H1 (cell line): ENCODE data around the gene DHRS3. TPM values are rescaled to one million over a fixed set of nuclear protein-coding genes. Genes with fewer than 3 reads are reported as not detected.

Experiments used
- CTCF ChIA-PET: fragments of 300-600 bp; sonication (Branson Sonifier 250); formaldehyde crosslinking; loops from one replicate; lab custom pipeline; 2021; ENCODE audit not compliant: partially characterized antibody; lab: Charles Lee
- POLR2A ChIA-PET: fragments of 300-600 bp; sonication (Branson Sonifier 250); formaldehyde crosslinking; loops from one replicate; lab custom pipeline; 2021; ENCODE audit warnings: inconsistent platforms; ENCODE audit not compliant: partially characterized antibody; lab: Charles Lee
- DNase-seq, 2 experiments: peaks; one replicate each; pipeline versions ENCODE4 v3.0.0 to v3.0.0-alpha.2; 2010 to 2022; ENCODE audit warnings: low spot score in 2 of 2, low read depth in 1 of 2, mixed read lengths in 1 of 2
- FAIRE-seq: peaks from 2 replicates; lab custom pipeline; 2011; peaks lifted over from hg19 to GRCh38; lab: Jason Lieb, UNC
- H2AFZ ChIP-seq: 2 replicates; pipeline ENCODE4 v1.8.1; 2012; ENCODE audit warnings: low read length, inconsistent platforms
- H2AK5ac ChIP-seq: 2 replicates; pipeline ENCODE4 v1.6.1; 2013; ENCODE audit warnings: low read depth, low read length
- H2BK120ac ChIP-seq: replicated peaks from 2 replicates; pipeline ENCODE3; 2013; ENCODE audit warnings: low read depth, low read length, inconsistent platforms
- H2BK12ac ChIP-seq: 2 replicates; pipeline ENCODE4 v1.6.1; 2013; ENCODE audit warnings: low read depth, low read length
- H2BK15ac ChIP-seq: 2 replicates; pipeline ENCODE4 v1.6.1; 2013; ENCODE audit warnings: low read length
- H2BK20ac ChIP-seq: 2 replicates; pipeline ENCODE4 v1.6.1; 2013; ENCODE audit warnings: low read length
- H2BK5ac ChIP-seq: 2 replicates; pipeline ENCODE4 v1.6.1; 2013; ENCODE audit warnings: low read depth, low read length
- H3K14ac ChIP-seq: 2 replicates; pipeline ENCODE4 v1.6.1; 2013; ENCODE audit warnings: inconsistent platforms; ENCODE audit not compliant: insufficient read length
- H3K18ac ChIP-seq: 2 replicates; pipeline ENCODE4 v1.6.1; 2013; ENCODE audit warnings: low read length; ENCODE audit errors: extremely low read depth
- H3K23ac ChIP-seq: 2 replicates; pipeline ENCODE4 v1.6.1; 2013; ENCODE audit warnings: inconsistent platforms; ENCODE audit not compliant: insufficient read length
- H3K23me2 ChIP-seq: 2 replicates; pipeline ENCODE4 v1.6.1; 2013; ENCODE audit warnings: low read depth, low read length
- H3K27ac ChIP-seq: 2 replicates; pipeline ENCODE4 v1.6.1; 2011; ENCODE audit warnings: low read depth, low read length, inconsistent platforms
- H3K27me3 ChIP-seq, 4 experiments: replicated peaks in 1 of 4; 1 replicate in 1 of 4; 2 replicates in 3 of 4; pipeline versions ENCODE4 v1.6.1 to v1.8.1; 2011 to 2013; ENCODE audit warnings: low read length in 3 of 4, mild to moderate bottlenecking in 3 of 4, inconsistent platforms in 2 of 4, mixed read lengths in 2 of 4, moderate library complexity in 1 of 4; ENCODE audit not compliant: control insufficient read depth in 3 of 4, insufficient read depth in 3 of 4; ENCODE audit errors: extremely low read depth in 1 of 4
- H3K36me3 ChIP-seq, 4 experiments: 2 replicates each; pipeline versions ENCODE4 v1.6.1 to v1.8.1; 2011 to 2013; ENCODE audit warnings: mild to moderate bottlenecking in 4 of 4, low read length in 3 of 4, moderate library complexity in 2 of 4, control low read depth in 1 of 4, inconsistent platforms in 1 of 4; ENCODE audit not compliant: insufficient read depth in 4 of 4, control insufficient read depth in 2 of 4
- H3K4ac ChIP-seq: replicated peaks from 2 replicates; pipeline ENCODE3; 2013; ENCODE audit warnings: low read length, low read depth, mixed read lengths, inconsistent platforms; ENCODE audit not compliant: insufficient read length
- H3K4me1 ChIP-seq, 4 experiments: replicated peaks in 1 of 4; 1 replicate in 1 of 4; 2 replicates in 3 of 4; pipeline versions ENCODE4 v1.6.1 to v1.8.1; 2011 to 2013; ENCODE audit warnings: low read length in 3 of 4, inconsistent platforms in 2 of 4, mixed read lengths in 1 of 4; ENCODE audit not compliant: insufficient read depth in 4 of 4, control insufficient read depth in 3 of 4
- H3K4me2 ChIP-seq, 2 experiments: 2 replicates each; pipeline versions ENCODE4 v1.6.1 to v1.8.1; 2011 to 2013; ENCODE audit warnings: low read depth in 2 of 2, low read length in 2 of 2, control low read depth in 1 of 2, inconsistent platforms in 1 of 2, mild to moderate bottlenecking in 1 of 2; ENCODE audit not compliant: insufficient read depth in 1 of 2
- H3K4me3 ChIP-seq, 4 experiments: fragments of 200-600, 300-600 bp in 1 of 4; sonication (generic), shearing (Covaris generic), sonication (Bioruptor Twin) in 1 of 4; 2 replicates each; pipeline versions ENCODE4 v1.5.1 to v1.8.1; 2011 to 2016; ENCODE audit warnings: low read length in 4 of 4, low read depth in 3 of 4, control low read depth in 2 of 4, inconsistent platforms in 2 of 4, mild to moderate bottlenecking in 2 of 4, mixed read lengths in 1 of 4, moderate library complexity in 1 of 4; ENCODE audit not compliant: insufficient read depth in 2 of 4; ENCODE audit errors: extremely low read depth in 1 of 4
- H3K56ac ChIP-seq: replicated peaks from 2 replicates; pipeline ENCODE3; 2013; ENCODE audit warnings: low read depth, mild to moderate bottlenecking, mixed read lengths, low read length, inconsistent platforms; ENCODE audit not compliant: insufficient read length
- H3K79me1 ChIP-seq: 2 replicates; pipeline ENCODE4 v1.6.1; 2013; ENCODE audit warnings: low read depth, low read length, control low read depth
- H3K79me2 ChIP-seq, 2 experiments: 2 replicates each; pipeline versions ENCODE4 v1.6.1 to v1.8.1; 2012 to 2013; ENCODE audit warnings: low read length in 2 of 2, mild to moderate bottlenecking in 2 of 2, inconsistent platforms in 1 of 2; ENCODE audit not compliant: insufficient read depth in 2 of 2, control insufficient read depth in 1 of 2
- H3K9ac ChIP-seq, 4 experiments: replicated peaks in 1 of 4; 1 replicate in 1 of 4; 2 replicates in 3 of 4; pipeline versions ENCODE4 v1.6.1 to v1.8.1; 2011 to 2013; ENCODE audit warnings: low read depth in 3 of 4, low read length in 3 of 4, control low read depth in 2 of 4, mild to moderate bottlenecking in 2 of 4, moderate library complexity in 2 of 4, inconsistent platforms in 1 of 4; ENCODE audit errors: extremely low read depth in 1 of 4
- H3K9me3 ChIP-seq, 2 experiments: 2 replicates each; pipeline versions ENCODE4 v1.6.1 to v1.8.1; 2012 to 2013; ENCODE audit warnings: mild to moderate bottlenecking in 2 of 2, moderate library complexity in 2 of 2, control low read depth in 1 of 2, inconsistent platforms in 1 of 2, low read depth in 1 of 2, low read length in 1 of 2, mixed read lengths in 1 of 2; ENCODE audit not compliant: insufficient read depth in 2 of 2
- H4K20me1 ChIP-seq, 2 experiments: replicated peaks in 1 of 2; 2 replicates each; pipeline versions ENCODE3 to v1.8.1; 2011 to 2013; ENCODE audit warnings: inconsistent platforms in 2 of 2, low read length in 2 of 2, mild to moderate bottlenecking in 1 of 2; ENCODE audit not compliant: insufficient read depth in 2 of 2, control insufficient read depth in 1 of 2
- H4K5ac ChIP-seq: 2 replicates; pipeline ENCODE4 v1.6.1; 2013; ENCODE audit warnings: low read length, low read depth, mixed read lengths, inconsistent platforms; ENCODE audit not compliant: insufficient read length
- H4K8ac ChIP-seq: 2 replicates; pipeline ENCODE4 v1.8.0; 2013; ENCODE audit warnings: mild to moderate bottlenecking, moderate library complexity, low read length, inconsistent platforms; ENCODE audit not compliant: insufficient read depth; ENCODE audit errors: extremely low read depth
- H4K91ac ChIP-seq: replicated peaks from 2 replicates; pipeline ENCODE3; 2013; ENCODE audit warnings: low read length, mixed read lengths, inconsistent platforms; ENCODE audit not compliant: insufficient read length
- BACH1 ChIP-seq: IDR thresholded peaks from 2 replicates; pipeline ENCODE4 v1.6.1; 2012; ENCODE audit warnings: low read length, improper control_type of control experiment
- CBX8 ChIP-seq: fragments of 300-800, 300-1000 bp; sonication (generic); IDR thresholded peaks from 2 replicates; pipeline ENCODE4 v1.7.1; 2016; ENCODE audit warnings: low read depth, low read length, borderline replicate concordance
- CEBPB ChIP-seq: IDR thresholded peaks from 2 replicates; pipeline ENCODE4 v1.6.1; 2012; ENCODE audit warnings: low read depth, low read length
- GTF2F1 ChIP-seq: IDR thresholded peaks from 2 replicates; pipeline ENCODE4 v1.6.1; 2012; ENCODE audit warnings: low read depth, low read length, improper control_type of control experiment, borderline replicate concordance
- JUND ChIP-seq: IDR thresholded peaks from 2 replicates; pipeline ENCODE4 v1.6.1; 2011; ENCODE audit warnings: mild to moderate bottlenecking, improper control_type of control experiment, low read length
- KDM1A ChIP-seq: fragments of 200-600, 300-600 bp; sonication (generic); IDR thresholded peaks from 2 replicates; pipeline ENCODE4 v1.7.1; 2016; ENCODE audit warnings: mild to moderate bottlenecking, low read length, borderline replicate concordance
- NANOG ChIP-seq: IDR thresholded peaks from 2 replicates; pipeline ENCODE4 v1.6.1; 2011; ENCODE audit warnings: low read length, low read depth, mild to moderate bottlenecking, inconsistent platforms; ENCODE audit not compliant: insufficient read depth, poor library complexity, severe bottlenecking
- RXRA ChIP-seq: IDR thresholded peaks from 2 replicates; pipeline ENCODE4 v1.6.1; 2011; ENCODE audit warnings: low read depth, mild to moderate bottlenecking, low read length, moderate library complexity; ENCODE audit not compliant: insufficient read depth
- SAP30 ChIP-seq: fragments of 300-600 bp; sonication (generic); IDR thresholded peaks from 2 replicates; pipeline ENCODE4 v1.7.1; 2012; ENCODE audit warnings: low read length, moderate library complexity, mild to moderate bottlenecking, inconsistent platforms; ENCODE audit not compliant: insufficient read depth, insufficient replicate concordance
- SIRT6 ChIP-seq: IDR thresholded peaks from one replicate; pipeline ENCODE4 v1.7.1; 2012; ENCODE audit warnings: low read length, inconsistent platforms
- SP1 ChIP-seq: IDR thresholded peaks from 2 replicates; pipeline ENCODE4 v1.6.1; 2011; ENCODE audit warnings: low read depth, low read length
- TAF7 ChIP-seq: optimal IDR thresholded peaks from 2 replicates; pipeline ENCODE3; 2011; ENCODE audit warnings: low read depth, mild to moderate bottlenecking, inconsistent platforms, low read length, moderate library complexity, borderline replicate concordance
- TEAD4 ChIP-seq: IDR thresholded peaks from 2 replicates; pipeline ENCODE4 v1.6.1; 2012; ENCODE audit warnings: low read depth, low read length, inconsistent platforms, mixed read lengths
- YY1 ChIP-seq: IDR thresholded peaks from 2 replicates; pipeline ENCODE4 v1.6.1; 2011; ENCODE audit warnings: low read depth, mild to moderate bottlenecking, low read length
- ZNF274 ChIP-seq: IDR thresholded peaks from 2 replicates; pipeline ENCODE4 v1.7.0; 2012; ENCODE audit warnings: low read length, borderline replicate concordance; ENCODE audit errors: extremely low read depth
- whole genome bisulfite sequencing, 2 experiments: shearing (Covaris generic) in 1 of 2; methylation state at CpG; one replicate each; pipeline versions ENCODE4 v1.1.6 to v1.1.7; 2013 to 2015; ENCODE audit warnings: low lambda C conversion rate in 2 of 2, mixed read lengths in 2 of 2, inconsistent platforms in 1 of 2, low coverage in 1 of 2, missing lambda C conversion rate in 1 of 2; ENCODE audit not compliant: insufficient replicate concordance in 2 of 2, insufficient coverage in 1 of 2, insufficient read length in 1 of 2; ENCODE audit errors: extremely low coverage in 1 of 2, missing lambda C conversion rate in 1 of 2; 5-methylcytosine and 5-hydroxymethylcytosine counted together
- polyA plus RNA-seq, 7 experiments: library from polyadenylated mRNA; depleted of rRNA in 3 of 7; stranded (reverse) in 5 of 7; unstranded in 2 of 7; fragments of >200 nt in 5 of 7; fragments of 200-250 nt in 2 of 7; gene quantifications; 1 replicate in 5 of 7; 2 replicates in 1 of 7; 4 replicates in 1 of 7; pipeline versions ENCODE4 v1.2.1 to v1.2.3, GENCODE V29; 2011 to 2013; ENCODE audit warnings: missing spikeins in 2 of 7, mixed read lengths in 2 of 7
- total RNA-seq: library from RNA; stranded (reverse); fragmentation: NEBNext Ultra II Directional; extraction: Animal tissue kit (Norgen Biotek cat#: 25700); gene quantifications from 2 replicates; pipeline ENCODE4 v1.2.1, GENCODE V29; 2021

Gene DHRS3
- total and polyA plus RNA-seq, 2 of the 8 experiments (the other 6 are each of a cell fraction or from before 2014, with no cell fraction given): 32.5 to 36.4 TPM

- FAIRE-seq: no peak
- Histone ChIP-seq H4K20me1 (no peaks in the 10 kb centered on the region), H2AFZ (no peak overlapping the region), H3K4me2 (no peak overlapping the region), H3K27me3 (no peaks in the 10 kb centered on the region), H3K36me3 (no peaks in the 10 kb centered on the region), H2BK12ac (no peak overlapping the region), H3K27ac (no peak overlapping the region), H2AK5ac (no peak overlapping the region), H2BK15ac (no peak overlapping the region), H2BK5ac (no peak overlapping the region), H3K23me2 (no peaks in the 10 kb centered on the region), H3K79me1 (no peaks in the 10 kb centered on the region), H4K8ac (no peak overlapping the region), H3K14ac (no peak overlapping the region), H2BK20ac (no peak overlapping the region), H2BK120ac (peak overlapping the region; percentile 66), H4K91ac (no peak overlapping the region), H3K9me3 (no peaks in the 10 kb centered on the region; a peak in 1 of 4 replicates), H3K4ac (no peak overlapping the region), H4K5ac (no peak overlapping the region), H3K4me3 (no peak overlapping the region), H3K56ac (no peak overlapping the region), H3K79me2 (no peaks in the 10 kb centered on the region), H3K18ac (no peak overlapping the region), H3K4me1 (peaks cover 14 to 30% (median 21%) of the 10 kb centered on the region in 4 experiments), H3K23ac (no peak overlapping the region), H3K9ac (no peak overlapping the region)
- DNase-seq: no peak
- ChIA-PET CTCF (interaction anchor here (0.5 to 1.0 kb wide), 3 partner anchors 32 to 698 kb away, joined by 4 read pairs; no protein-coding TSS in a partner anchor), POLR2A (interaction anchor here (1.1 to 1.2 kb wide), 2 partner anchors 9 to 29 kb away, joined by 4 read pairs; partner anchors contain the start of gene DHRS3)
- WGBS, 2 experiments: 50% methylated on average over 4 of the region's 4 CpGs; no CpG with 5 or more reads in 1 of the 2 experiments
- TF ChIP-seq ZNF274 (no peak), KDM1A (no peak), NANOG (no peak), RXRA (no peak), SIRT6 (no peak), TAF7 (no peak), SP1 (no peak), SAP30 (no peak), CEBPB (no peak), CBX8 (no peak), TEAD4 (no peak), JUND (no peak), GTF2F1 (no peak), BACH1 (no peak), YY1 (no peak)
Measured at GRCh38 chr1:12626888-12627287, 8.9 kb upstream of the DHRS3 start.
